MM.1S (cell line): ENCODE measurements around the gene ZNF282.
"Not testable (repeated sequence)": the region's sequence is repeated elsewhere in the genome, so short reads cannot be mapped to it uniquely, and the experiment has no call there.

Experiments
- EZH2 ChIP-seq: fragments of 300-600 bp; sonication (generic); optimal IDR thresholded peaks from 2 replicates; pipeline ENCODE3; 2017; ENCODE audit warnings: low read depth, mild to moderate bottlenecking, antibody characterized with exemption, low read length, mixed read lengths
- TF ChIP-seq, protein P1 (sequence below): fragments of 300-600 bp; sonication (generic); IDR thresholded peaks from 2 replicates; pipeline ENCODE4 v1.5.1; 2016; ENCODE audit warnings: antibody characterized with exemption, low read length, mixed read lengths

DNA sequence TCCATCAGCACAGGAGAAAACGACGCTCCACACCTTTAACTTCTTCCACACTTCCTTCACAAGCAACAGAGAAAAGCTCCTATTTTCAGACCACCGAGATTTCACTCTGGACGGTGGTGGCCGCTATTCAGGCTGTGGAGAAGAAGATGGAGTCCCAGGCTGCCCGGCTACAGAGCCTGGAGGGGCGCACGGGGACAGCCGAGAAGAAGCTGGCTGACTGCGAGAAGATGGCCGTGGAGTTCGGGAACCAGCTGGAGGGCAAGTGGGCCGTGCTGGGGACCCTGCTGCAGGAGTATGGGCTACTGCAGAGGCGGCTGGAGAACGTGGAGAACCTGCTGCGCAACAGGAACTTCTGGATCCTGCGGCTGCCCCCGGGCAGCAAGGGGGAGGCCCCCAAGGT, 54.8 kb downstream of the ZNF282 start:
- TF ChIP-seq, protein P1, sequence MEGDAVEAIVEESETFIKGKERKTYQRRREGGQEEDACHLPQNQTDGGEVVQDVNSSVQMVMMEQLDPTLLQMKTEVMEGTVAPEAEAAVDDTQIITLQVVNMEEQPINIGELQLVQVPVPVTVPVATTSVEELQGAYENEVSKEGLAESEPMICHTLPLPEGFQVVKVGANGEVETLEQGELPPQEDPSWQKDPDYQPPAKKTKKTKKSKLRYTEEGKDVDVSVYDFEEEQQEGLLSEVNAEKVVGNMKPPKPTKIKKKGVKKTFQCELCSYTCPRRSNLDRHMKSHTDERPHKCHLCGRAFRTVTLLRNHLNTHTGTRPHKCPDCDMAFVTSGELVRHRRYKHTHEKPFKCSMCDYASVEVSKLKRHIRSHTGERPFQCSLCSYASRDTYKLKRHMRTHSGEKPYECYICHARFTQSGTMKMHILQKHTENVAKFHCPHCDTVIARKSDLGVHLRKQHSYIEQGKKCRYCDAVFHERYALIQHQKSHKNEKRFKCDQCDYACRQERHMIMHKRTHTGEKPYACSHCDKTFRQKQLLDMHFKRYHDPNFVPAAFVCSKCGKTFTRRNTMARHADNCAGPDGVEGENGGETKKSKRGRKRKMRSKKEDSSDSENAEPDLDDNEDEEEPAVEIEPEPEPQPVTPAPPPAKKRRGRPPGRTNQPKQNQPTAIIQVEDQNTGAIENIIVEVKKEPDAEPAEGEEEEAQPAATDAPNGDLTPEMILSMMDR, result not testable (repeated sequence)
- not testable (repeated sequence) for TF ChIP-seq EZH2
